ENCODE measurements around the gene ADSL. TPM values are rescaled to one million over a fixed set of nuclear protein-coding genes. Genes with fewer than 3 reads are reported as not detected.
"Not testable (repeated sequence)": the region's sequence is repeated elsewhere in the genome, so short reads cannot be mapped to it uniquely, and the experiment has no call there.

Gene ADSL
- 100 to 1,000 TPM; 156 to 160 TPM for total RNA-seq

- CTCF ChIA-PET = interaction anchor here (0.8 to 2.3 kb wide), 10 partner anchors 19 to 302 kb away, joined by 3 to 11 read pairs (median 3); no protein-coding TSS in a partner anchor
- POLR2A ChIA-PET = interaction anchor here (0.6 to 3.1 kb wide), 11 partner anchors 10 to 511 kb away, joined by 3 to 32 read pairs (median 5); partner anchors contain the start of genes SGSM3, TNRC6B and XPNPEP3
Measured at GRCh38 chr22:40346185-40347118, at the start of gene ADSL. TSS of gene ADSL (plus strand) at chr22:40346500. CDS start at chr22:40346559, 59 bp downstream.

GRCh38 chr22:40300316-40300715, 46.0 kb upstream of the ADSL start:
- ChIA-PET CTCF (no interaction called here), POLR2A (no interaction called here)

GRCh38 chr22:40300884-40301672, 45.2 kb upstream of the ADSL start:
- POLR2A ChIA-PET = interaction anchor here (0.6 kb wide), 1 partner anchor 10 kb away, joined by 3 read pairs; no protein-coding TSS in a partner anchor
- CTCF ChIA-PET = no interaction called here

GRCh38 chr22:40302149-40302548, 44.2 kb upstream of the ADSL start:
- CTCF ChIA-PET = interaction anchor here (0.5 to 0.8 kb wide), 2 partner anchors 21 to 375 kb away, joined by 3 to 5 read pairs; no protein-coding TSS in a partner anchor
- POLR2A ChIA-PET = interaction anchor here (0.6 to 0.7 kb wide), 2 partner anchors 11 to 20 kb away, joined by 4 to 12 read pairs; no protein-coding TSS in a partner anchor

GRCh38 chr22:40305625-40306024, 40.7 kb upstream of the ADSL start:
- POLR2A ChIA-PET = no interaction called here
- CTCF ChIA-PET = interaction anchor here (0.9 kb wide), 1 partner anchor 41 kb away, joined by 3 read pairs; no protein-coding TSS in a partner anchor

GRCh38 chr22:40308999-40309573, 37.2 kb upstream of the ADSL start:
- ChIA-PET POLR2A (no interaction called here), CTCF (no interaction called here)

- CTCF ChIA-PET = no interaction called here
- POLR2A ChIA-PET = no interaction called here
Measured at GRCh38 chr22:40309631-40310030, 36.7 kb upstream of the ADSL start.

- ChIA-PET POLR2A (no interaction called here), CTCF (no interaction called here)
Measured at GRCh38 chr22:40310081-40310767, 36.1 kb upstream of the ADSL start.

GRCh38 chr22:40310768-40311120, 35.6 kb upstream of the ADSL start:
- POLR2A ChIA-PET = no interaction called here
- CTCF ChIA-PET = no interaction called here

GRCh38 chr22:40311646-40312045, 34.7 kb upstream of the ADSL start:
- CTCF ChIA-PET, POLR2A ChIA-PET: not testable (repeated sequence)

GRCh38 chr22:40312050-40312449, 34.2 kb upstream of the ADSL start:
- ChIA-PET POLR2A (no interaction called here), CTCF (no interaction called here)

GRCh38 chr22:40313007-40313406, 33.3 kb upstream of the ADSL start:
- CTCF ChIA-PET = no interaction called here
- POLR2A ChIA-PET = interaction anchor here (0.6 kb wide), 1 partner anchor 11 kb away, joined by 4 read pairs; no protein-coding TSS in a partner anchor

- POLR2A ChIA-PET = no interaction called here
Measured at GRCh38 chr22:40314041-40314440, 32.3 kb upstream of the ADSL start.

GRCh38 chr22:40320687-40321086, 25.6 kb upstream of the ADSL start:
- CTCF ChIA-PET = no interaction called here
- POLR2A ChIA-PET = no interaction called here

More at GRCh38 chr22:40314041-40314440, 32.3 kb upstream of the ADSL start:
- CTCF ChIA-PET = no interaction called here

- POLR2A ChIA-PET = interaction anchor here (0.6 to 1.1 kb wide), 2 partner anchors 11 to 19 kb away, joined by 3 to 12 read pairs; no protein-coding TSS in a partner anchor
- CTCF ChIA-PET = interaction anchor here (0.6 to 1.4 kb wide), 4 partner anchors 24 to 378 kb away, joined by 3 read pairs; no protein-coding TSS in a partner anchor
Measured at GRCh38 chr22:40322021-40322420, 24.3 kb upstream of the ADSL start.

- ChIA-PET CTCF (interaction anchor here (0.6 to 1.1 kb wide), 5 partner anchors 20 to 379 kb away, joined by 3 to 5 read pairs (median 3); no protein-coding TSS in a partner anchor), POLR2A (interaction anchor here (0.6 to 1.1 kb wide), 2 partner anchors 10 to 20 kb away, joined by 3 to 12 read pairs; no protein-coding TSS in a partner anchor)
Measured at GRCh38 chr22:40322818-40323447, 23.4 kb upstream of the ADSL start.

GRCh38 chr22:40323681-40324171, 22.6 kb upstream of the ADSL start:
- ChIA-PET CTCF (interaction anchor here (0.6 kb wide), 1 partner anchor 24 kb away, joined by 3 read pairs; no protein-coding TSS in a partner anchor), POLR2A (interaction anchor here (0.7 to 0.8 kb wide), 3 partner anchors 12 to 208 kb away, joined by 3 to 6 read pairs (median 5); no protein-coding TSS in a partner anchor)

Measured in activated CD8-positive, alpha-beta memory T cell treated with anti-CD3 and anti-CD28 coated beads for 36 hours (primary cell).